GM19240 (cell line): ENCODE measurements around the gene GNB1L.
"Not testable (repeated sequence)": the region's sequence is repeated elsewhere in the genome, so short reads cannot be mapped to it uniquely, and the experiment has no call there.

Experiments used
- DNase-seq: peaks from one replicate; pipeline ENCODE4 v3.0.0; 2011; ENCODE audit warnings: low spot score; ENCODE audit not compliant: insufficient read length

GNB1L gene

DNA sequence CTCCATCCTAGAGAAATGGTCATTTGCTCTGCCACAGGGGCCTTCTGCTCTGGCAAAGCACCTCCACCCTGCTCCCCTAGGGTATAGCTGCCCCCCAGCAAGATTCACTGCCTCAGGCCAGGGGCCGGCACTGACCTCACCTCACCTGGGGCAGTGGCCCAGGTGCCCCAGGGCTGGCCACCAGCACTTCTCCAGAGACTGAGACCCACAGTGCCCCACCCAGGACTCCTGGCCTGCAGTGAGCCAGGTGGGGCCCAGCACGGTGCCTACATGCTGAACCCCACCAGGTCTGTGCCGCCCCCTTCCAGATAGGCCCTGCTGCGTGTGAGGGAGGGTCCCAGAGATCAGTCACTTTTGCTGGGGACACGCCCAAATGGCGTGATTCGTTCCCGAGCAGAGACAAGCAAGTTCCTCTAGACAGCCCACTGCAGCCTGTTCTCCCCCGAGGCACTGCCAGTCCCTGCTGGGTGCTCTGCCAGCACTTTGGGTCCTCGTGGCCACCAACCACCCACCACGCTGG, 10.8 kb downstream of the GNB1L start:
- DNase-seq: no peak

DNA sequence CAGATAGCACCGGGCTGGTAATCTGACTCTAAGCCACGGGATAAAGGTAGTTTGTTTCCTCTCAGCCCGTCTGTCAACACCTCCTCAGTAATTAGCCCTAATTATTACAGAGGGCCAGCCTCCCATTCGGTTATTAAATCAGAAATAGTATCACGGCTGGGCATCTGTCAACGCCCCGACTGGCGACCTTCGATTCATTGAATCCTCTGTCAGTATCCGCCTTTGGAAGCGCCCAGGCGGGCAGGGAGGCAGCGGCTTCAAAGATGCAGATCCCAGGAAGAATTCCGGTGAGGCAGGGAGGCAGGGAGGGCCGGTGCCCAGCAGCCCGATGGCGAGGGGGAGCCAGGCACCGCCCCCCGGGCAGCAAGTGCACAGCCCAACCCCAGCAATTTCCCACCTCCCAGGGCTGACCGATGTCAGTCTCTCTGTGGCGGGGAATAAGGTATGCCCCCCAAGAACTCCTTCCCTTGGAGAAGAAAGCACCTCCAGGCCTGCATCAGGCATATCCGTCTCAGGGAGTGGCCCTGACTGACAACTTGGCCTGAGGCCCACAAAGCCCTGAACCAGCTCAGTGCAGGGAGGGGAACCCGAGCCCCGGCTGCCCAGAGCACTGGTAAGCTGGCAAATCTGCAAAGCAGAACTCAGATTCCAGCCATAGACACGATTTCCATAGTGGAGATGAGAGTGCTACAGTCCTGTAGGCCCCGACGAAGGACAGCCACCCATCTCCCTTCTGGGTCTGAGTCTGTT, 11.4 kb downstream of the GNB1L start:
- no peak for DNase-seq

DNA sequence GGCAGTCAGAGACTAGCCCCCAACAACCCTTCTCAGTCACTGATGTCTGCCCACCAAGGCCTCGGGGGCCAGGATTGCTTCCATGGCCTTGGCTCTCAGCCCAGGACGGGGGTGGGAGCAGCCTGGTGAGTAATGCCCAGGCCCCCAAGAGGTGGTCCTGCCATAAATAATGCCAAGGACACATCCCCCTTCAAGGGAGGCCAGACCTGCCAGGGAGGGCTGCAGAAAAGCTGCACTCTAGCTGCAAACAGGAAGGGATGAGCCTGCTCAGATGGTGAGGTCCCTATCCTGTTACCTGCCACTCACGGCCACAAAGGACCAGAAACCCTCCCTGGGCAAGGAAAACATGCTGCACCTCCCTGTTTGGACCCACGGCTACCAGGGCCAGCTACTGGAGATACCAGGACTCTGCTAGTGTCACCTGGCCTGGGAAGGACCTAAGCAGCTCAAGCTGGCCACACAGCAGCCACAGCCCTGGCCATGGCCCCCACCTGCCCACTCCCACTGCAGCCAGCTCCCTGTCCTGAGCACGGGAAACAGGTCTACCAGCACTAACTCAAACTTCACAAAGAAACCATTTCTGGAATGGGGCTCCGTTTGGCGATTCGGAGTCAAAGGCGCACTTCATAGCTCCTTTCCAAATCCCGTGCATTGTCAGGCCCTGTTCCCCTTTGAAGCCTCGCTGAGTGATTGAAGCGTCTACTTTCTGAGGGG, 12.1 kb downstream of the GNB1L start:
- DNase-seq: no peak

DNA sequence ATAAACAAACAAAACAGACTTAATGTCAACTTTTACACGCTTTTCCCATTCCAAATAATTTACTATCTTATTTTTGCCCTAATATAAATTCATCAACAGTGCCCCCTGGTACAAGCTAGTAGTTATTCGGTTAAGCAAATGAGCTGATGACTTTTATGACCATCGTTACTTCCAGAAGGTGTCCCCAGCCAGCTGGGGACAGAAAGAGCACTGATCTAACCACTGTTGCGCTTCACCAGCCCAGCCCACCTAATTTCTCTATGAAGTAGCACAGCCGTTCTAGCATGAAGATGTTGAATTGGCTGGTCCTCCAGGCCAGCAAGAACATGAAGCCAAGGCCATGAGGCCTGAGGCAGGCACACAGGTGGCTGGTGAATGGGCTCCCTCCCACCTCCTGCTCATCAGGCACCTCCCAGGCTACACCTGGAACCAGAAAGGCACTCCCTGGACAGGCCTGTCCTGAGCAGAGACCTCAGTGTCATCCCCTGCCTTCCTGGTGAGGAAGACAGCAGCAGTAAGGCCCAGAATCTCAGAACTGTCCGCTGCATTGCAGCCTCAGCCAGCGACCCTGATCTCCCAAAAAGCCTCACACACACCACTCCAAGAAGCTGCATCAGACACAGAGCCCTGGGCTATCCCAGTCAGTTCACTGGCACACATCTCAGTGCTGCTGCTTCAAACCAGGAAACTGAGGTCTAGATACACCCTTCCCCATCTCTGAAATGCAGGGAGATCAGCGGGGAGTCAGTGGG, 12.9 kb downstream of the GNB1L start:
- no peak for DNase-seq

DNA sequence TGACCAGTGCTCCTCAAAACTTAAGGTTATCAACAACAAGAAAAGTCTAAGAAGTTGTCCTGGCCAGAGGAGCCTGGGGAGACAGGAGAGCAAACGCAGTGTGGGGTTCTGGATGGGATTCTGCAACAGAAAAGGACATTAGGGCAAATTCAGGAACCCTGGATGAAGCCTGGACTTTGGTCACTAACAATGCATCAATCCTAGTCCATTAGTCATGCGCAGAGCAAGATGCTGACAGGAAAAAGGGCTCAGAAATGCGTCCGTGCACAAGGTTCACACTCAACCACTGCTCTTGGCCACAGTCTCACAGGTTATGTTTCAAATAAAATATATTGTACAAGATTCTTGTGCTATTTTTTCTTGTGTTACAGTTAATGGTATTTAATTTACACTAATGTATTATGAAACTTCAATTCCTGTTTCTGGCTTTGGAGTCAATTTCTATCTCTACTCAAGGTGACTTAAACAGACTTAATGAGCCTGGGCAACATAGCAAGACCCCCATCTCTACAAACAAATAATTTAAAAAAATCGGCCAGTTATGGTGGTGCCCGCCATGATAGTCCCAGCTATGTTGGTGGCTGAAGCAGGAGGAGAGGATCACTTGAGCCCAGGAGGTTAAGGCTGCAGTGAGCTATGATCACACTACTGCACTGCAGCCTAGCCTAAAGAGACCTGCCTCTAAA, 13.6 kb downstream of the GNB1L start:
- DNase-seq: no peak

DNA sequence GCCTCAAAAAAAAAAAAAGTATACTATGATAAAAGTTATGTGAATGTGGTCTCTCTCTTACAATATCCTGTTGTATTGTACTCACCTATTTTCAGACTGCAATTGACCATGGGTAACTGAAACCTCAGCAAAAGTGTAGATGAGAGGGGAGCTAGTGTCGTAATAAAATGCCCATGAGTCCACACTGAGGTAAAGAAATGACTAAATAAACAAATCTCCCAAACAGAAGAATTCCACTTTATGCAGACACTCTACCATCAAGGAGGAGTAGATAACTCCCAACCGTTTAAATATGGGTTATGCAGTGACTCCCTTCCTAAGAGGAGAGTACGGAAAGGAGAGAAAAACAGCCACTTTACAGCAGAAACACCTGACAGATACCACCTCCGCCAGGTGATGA, 14.6 kb downstream of the GNB1L start:
- DNase-seq: no peak

DNA sequence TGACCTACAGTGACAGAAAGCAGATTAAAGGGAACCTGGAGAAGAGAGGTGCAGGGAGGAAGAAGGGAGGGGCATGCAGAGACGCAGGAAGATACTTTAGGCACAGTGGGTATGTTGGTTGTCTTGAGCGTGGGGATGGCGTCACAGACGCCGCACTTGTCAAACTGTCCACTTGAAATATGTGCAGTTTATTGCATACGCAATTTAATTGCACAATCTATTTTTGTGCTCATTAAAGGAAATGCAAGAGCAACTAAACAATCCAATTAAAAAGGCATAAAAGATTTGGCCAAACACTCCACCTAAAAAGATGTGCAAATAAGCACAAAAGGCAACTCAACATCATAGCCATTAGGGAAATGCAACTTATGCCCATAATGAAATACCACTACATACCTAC, 16.8 kb downstream of the GNB1L start:
- no peak for DNase-seq

DNA sequence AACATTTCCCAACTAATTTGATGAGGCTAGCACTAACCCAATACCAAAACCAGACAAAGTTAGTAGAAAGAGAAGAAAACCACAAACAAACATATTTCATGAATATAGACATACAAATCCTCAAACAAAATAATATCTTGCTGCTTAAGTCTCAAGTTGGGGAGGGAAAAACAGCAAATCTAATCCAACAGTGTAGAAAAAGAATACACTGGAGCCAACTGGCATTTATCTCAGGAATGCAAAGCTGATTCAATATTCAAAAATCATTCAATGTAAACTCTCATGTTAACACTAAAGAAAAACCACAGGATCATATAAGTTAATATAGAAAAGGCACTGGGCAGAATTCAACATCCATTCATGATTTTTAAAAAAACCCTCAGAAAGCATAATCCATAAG, 18.2 kb downstream of the GNB1L start:
- no peak for DNase-seq

DNA sequence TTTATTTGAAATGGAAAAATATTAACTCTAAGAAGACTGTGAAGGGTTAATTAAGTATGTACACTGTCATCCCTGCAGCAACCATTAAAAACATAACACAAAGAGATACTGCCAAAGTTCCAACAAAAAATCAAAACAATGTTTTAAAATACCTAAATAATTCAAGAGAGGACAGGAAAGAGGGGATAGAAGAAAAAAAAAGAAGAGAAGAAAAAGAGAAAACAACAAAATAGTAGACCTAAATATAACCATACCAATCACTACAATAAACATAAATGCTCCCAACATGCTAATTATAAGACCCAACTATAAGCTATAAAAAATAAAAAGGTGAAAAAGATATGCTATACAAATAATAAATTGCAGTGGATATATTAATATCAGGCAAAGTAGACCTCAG, 20.1 kb downstream of the GNB1L start:
- no peak for DNase-seq

DNA sequence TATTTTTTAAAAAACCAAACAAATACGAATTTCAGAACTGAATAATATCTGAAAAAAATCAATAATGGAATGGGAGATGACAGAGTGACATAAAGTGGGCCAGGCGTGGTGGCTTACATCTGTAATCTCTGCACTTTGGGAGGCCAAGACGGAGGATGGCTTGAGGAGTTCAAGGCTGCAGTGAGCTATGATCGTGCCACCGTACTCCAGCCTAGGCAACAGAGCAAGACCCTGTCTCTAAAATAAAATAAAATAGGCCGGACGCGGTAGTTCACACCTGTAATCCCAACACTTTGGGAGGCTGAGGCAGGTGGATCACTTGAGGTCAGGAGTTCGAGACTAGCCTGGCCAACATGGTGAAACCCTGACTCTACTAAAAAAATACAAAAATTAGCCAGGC, 21.3 kb downstream of the GNB1L start:
- DNase-seq: not testable (repeated sequence)

DNA sequence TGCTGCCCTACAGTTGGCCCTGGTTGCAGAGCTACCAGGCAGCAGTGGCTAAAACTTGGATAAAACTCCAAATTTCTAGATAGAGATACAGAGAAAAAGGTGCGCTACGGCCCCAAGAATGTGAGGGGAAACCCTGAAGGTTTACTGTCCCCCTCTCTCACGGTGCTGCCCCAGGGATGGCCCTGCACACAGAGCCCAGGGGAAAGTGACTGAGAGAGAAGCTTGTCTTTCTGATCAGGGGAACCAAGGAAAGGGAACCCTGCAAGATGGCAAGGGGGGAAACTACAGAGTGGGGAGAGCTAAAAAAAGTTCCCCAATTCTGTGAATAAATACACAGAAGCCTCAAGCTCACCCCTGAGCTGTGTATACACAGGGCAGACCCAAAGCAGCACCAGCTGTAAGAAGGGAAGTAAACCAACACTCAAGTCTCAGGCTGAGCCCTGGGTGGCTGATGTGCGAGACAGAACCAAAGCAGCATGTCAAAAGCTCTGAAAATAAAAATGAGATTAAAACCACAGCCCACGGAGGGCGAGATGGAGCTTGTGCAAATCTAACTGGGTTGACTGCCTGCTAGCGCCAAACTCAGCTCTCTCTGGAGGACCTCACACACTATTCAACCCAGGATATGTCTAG, 22.1 kb downstream of the GNB1L start:
- no peak for DNase-seq

DNA sequence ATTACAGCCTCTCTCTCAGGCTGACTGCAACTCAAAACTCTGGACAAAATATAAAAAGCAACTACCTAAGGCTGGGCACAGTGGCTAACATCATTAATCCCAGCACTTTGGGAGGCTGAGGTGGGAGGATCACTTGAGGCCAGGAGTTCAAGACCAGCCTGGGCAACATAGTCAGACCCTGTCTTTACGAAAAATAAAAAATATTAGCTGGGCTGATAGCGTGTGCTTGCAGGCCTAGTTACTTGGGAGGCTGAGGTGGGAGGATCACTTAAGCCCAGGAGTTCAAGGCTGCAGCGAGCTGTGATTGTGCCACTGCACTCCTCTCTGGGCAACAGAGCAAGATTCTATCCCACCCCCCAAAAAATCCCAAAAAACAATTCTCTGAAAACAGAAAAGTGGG, 22.7 kb downstream of the GNB1L start:
- DNase-seq: not testable (repeated sequence)

DNA sequence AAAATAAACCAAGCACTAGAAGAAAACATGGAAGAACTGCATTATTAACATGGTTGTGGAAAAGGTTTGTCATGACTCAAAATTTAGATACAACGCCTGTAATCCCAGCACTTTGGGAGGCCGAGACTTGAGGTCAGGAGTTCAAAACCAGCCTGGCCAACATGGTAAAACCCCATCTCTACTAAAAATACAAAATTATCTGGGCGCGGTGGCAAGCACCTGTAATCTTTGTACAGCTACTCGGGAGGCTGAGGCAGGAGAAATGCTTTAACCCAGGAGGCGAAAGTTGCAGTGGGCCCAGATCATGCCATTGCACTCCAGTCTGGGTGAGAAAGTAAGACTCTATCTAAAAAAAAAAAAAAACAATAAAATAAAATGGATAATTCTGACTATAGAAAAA, 23.7 kb downstream of the GNB1L start:
- no peak for DNase-seq

DNA sequence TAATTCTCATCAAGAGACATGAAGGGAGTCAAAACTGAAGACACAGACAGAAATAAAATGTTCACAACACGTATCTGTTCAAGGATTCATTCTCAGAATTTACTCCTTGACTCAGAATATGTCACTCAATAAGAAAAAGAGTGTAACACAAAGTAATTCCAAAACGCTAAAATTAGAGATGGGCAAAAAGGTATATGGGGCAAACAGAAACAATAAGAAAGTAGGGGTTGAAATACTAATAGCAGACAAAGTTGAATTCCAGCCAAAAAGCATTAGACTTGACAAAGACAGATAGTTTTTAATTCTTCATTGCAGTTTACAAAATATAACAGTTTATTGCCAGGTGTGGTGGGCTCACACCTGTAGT, 26.7 kb downstream of the GNB1L start:
- no peak for DNase-seq

DNA sequence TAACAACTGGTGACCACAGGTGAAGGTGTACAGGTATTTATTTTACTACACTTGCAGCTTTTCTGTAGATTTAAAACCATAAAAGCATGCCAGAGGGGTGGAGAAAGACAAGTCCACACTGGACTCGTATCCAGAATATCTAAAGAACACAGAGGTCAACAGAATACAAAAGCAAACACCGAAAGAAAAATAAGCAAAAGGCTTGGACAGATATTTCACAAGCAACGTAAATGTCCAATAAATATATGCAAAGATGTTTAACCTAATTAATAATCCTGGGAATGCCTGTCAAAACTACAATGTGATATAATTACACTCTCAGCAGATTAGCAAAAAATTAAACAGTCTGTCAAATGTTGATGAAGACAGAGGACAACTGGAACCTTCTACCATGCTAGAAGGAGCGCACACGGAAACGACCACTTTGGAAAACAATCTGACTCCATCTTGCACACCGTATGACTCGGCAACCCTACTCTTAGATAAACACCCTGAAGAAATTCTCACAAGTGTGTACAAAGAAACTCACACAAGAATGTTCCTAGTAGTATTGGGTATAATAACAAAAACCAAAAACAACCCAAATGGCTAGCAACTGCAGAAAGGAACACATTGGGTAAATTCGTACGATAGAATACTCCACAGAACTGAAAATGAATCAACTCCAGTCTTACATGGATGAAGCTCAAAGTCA, 27.2 kb downstream of the GNB1L start:
- no peak for DNase-seq

DNA sequence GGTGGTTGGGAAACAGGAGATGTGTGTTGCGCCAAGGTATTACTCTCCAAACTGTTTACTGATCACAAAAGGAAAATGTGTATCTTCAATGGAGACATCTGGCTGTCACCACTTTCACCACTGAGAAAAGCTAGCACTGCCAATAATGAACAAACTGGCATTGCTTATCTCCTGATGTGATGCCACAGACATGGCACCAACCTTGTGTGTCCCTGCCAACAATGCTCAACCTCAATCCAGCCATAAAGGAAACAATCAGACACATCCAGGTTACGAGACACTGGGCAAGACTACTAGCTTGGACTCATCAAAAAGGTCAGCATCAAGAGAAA, 28.1 kb downstream of the GNB1L start:
- no peak for DNase-seq

DNA sequence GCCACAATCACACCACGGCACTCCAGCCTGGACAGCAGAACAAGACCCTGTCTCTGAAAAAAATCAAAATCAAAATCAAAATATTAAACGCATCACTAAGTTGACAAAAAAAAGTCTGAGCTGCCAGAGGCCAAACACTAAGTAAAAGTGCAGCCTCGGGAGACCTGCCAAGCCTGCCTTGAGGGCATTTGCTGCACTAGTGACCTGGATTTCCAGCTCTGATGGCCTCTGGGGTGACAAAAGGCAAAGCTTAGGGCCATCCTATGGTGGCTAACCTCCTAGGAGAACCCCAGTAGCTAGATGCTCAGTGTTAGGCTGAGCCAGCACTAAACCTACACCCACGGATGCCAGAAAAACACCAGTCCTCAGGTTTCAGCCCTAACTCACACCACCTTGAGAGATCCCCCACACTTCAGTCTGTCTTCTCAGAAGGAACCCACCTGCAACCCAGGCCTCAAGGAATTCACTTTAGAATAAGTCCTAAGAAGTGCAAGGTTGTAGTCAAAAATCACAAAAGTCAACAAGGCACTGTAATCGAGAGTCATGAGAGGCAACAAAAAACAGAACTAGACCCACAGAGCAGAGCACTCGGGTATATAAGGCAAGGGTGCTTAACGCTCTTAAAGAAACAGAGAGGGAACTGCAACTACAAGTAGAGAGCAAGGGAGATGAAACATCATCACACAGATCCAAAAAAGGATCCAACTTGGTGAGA, 28.6 kb downstream of the GNB1L start:
- no peak for DNase-seq

DNA sequence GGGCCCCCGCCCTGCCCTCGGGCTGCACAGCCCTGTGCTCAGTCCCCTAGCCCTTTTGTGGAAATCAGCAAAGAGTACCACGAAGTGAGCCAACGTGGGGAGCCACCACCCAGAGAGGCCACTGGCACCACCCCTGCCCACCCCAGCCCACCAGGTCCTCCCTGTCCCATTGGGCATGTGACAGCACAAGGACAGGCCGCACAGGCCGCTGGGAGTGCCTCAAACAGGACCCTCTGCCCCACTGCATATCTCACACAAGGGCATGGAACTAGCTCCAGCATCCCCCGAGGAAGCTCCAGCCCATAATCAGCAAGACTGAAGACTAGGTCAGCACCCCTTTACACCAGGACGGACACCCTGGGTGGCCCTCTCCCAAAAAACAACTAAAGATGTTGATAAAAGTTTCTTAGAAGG, 29.7 kb downstream of the GNB1L start:
- no peak for DNase-seq

DNA sequence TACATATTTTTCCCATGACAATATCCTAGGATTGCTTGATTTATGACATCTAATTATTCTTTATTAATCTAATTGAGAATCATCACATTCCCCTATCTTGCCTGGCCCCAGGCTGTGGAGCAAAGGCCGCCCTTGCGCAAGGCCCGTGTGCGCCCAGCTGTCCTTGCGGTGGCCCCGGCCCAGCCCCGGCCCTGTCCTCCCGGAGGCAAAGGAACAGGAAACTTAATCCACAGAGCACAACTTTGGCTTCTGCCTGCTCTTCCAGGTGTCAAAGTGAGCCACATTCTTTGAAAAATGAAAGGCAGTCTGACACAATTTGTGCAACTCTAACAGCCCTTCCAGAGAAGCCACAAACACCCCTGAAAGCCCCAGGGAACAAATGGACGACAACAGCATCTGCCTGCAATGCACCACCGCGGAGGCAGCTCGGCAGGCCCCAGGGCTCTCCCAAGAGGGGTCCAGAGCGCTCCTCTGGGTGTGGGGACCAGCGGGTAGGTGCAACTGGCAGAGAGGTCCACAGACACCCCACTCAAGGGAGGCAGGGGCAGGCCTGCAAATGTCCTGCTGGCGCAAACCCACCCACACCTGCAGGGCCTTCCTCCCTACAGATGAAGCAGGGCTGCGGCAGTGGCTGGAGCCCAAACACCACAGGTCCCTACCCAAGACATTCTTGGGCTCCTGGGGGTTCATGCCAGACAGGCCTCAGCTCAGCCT, 30.3 kb downstream of the GNB1L start:
- DNase-seq: no peak

DNA sequence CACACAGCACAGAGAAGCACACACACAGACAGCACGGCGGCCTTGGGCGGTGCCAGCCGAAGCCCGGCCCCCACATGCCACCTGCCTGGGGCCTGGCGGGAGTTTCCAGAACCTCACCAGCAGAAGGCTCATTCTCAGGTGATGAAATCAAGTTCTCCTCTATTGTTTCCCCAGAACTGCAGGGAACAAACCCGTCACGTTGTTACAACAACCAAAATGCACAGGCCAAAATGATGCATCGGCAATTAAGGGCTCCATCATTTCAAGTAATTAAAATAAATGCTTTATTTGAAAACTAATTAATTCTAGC, 30.8 kb downstream of the GNB1L start:
- DNase-seq: no peak
